HUES6 (cell line): ENCODE data around the gene UMODL1.

ENCODE experiments used
- H3K27ac ChIP-seq: 2 replicates; pipeline ENCODE4 v1.7.0; 2013; ENCODE audit warnings: low read depth, mild to moderate bottlenecking, low read length, inconsistent platforms
- H3K27me3 ChIP-seq: 2 replicates; pipeline ENCODE4 v1.6.1; 2013; ENCODE audit warnings: low read length; ENCODE audit not compliant: control insufficient read depth, insufficient read depth
- H3K36me3 ChIP-seq: 2 replicates; pipeline ENCODE4 v1.6.1; 2013; ENCODE audit warnings: low read length; ENCODE audit not compliant: control insufficient read depth, insufficient read depth
- H3K4me1 ChIP-seq: 2 replicates; pipeline ENCODE4 v1.6.1; 2013; ENCODE audit warnings: low read length; ENCODE audit not compliant: control insufficient read depth, insufficient read depth
- H3K4me3 ChIP-seq: 2 replicates; pipeline ENCODE4 v1.5.1; 2013; ENCODE audit warnings: low read depth, low read length
- H3K9ac ChIP-seq: one replicate; pipeline ENCODE4 v1.6.1; 2013; ENCODE audit warnings: mild to moderate bottlenecking, low read length
- H3K9me3 ChIP-seq: 2 replicates; pipeline ENCODE4 v1.6.1; 2013; ENCODE audit warnings: low read depth, low read length; ENCODE audit not compliant: control insufficient read depth, insufficient read depth

The UMODL1 gene

DNA sequence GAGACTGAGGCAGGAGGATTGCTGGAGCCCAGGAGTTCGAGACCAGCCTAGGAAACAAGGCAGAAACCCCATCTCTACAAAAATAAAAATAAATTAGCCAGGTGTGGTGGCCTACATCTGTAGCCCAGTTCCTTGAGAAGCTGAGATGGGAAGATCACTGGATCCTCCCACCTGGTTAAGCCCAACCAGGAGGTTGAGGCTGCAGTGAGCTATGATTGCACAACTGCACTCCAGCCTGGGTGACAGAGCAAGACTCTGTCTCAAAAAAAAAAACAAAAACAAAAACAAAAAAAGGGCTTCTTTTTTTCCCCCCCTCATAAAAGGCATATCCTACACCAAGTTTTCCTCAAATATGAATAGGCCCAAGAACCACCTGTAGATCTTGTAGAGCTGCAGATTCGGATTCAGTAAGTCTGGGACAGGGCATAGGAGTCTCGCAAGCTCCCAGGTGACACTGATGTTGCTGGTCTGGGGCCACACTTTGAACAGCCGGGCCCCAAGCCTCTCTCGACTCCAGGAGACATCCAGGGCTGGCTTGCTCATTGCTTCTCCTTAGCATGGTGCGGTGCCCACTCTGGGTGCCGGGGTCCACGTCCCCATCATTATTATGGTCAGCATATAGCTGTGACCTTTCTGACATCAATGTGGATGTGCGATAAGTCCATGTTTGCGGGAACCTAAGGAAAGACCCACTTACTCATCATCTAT is 22.1 kb upstream of the UMODL1 start:
- no peak overlapping the region for H3K4me3 ChIP-seq
- H3K9ac ChIP-seq: no peak overlapping the region
- peaks cover 7% of the 10 kb centered on the region for H3K9me3 ChIP-seq
- no peak overlapping the region for H3K27ac ChIP-seq
- no peaks in the 10 kb centered on the region for H3K4me1 ChIP-seq
- no peaks in the 10 kb centered on the region for H3K36me3 ChIP-seq
- H3K27me3 ChIP-seq: no peaks in the 10 kb centered on the region

DNA sequence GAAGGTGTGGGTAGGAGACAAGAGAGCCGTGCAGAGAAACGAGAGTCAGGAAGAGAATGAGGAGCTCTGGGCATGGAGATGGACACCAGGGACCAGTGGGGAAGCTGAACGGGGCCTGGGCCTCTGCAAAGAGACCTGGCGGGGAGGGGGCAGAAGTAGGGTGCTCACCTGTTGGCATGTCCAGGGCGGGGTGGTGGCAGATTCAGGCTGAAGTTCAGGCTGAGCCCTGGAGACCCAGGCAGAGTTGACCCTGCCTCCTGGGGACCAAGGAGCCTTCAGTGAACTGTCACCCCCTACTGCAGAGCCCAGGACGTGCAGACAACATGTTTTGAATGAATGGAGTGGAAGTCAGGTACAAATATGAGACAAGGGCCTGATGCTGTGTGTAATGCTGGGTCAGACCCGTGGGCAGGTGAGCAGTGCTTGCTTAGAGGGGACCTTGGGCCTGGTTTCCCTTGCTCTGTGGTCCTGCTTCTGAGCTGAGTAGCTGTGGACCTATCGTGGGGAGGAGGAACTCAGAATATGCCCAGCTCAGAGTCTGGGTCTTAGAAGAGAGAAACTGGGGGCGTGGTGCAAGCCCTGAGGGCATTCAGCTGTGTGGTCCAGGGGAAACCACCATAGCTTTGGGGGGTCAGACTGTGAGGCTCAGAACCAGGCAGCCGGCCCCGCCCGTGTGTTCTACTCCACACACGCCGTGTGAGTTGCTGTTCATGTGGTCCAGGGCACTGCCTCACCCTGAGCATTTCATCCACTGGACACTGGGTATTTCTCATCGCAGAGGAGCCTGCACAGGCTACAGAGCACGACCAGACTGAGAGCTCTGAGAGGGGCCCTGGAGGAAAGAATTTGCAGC is 21.3 kb upstream of the UMODL1 start:
- Histone ChIP-seq H3K9ac (no peak overlapping the region), H3K27me3 (no peaks in the 10 kb centered on the region)

DNA sequence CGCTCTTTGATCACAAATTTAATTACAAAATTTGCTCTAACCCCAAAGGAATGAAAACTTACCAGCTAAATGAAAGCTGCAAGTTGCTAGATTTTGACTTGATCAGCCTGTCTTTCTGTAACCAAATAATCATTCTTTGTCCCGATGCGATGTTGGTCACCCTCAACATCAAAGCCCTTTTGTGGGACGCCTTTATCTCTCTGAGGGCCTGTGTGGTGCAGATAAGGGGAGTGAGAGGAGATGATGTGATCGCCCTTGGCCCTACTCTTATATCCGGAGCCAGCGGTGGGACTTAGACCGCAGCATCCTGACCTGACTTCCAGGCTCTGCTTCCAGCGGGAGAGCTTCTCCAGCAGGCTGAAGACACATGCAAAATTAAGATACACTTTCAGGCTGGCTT is 19.3 kb upstream of the UMODL1 start:
- peaks cover 8% of the 10 kb centered on the region for H3K9me3 ChIP-seq
- no peak overlapping the region for H3K9ac ChIP-seq
- no peaks in the 10 kb centered on the region for H3K27me3 ChIP-seq
- H3K4me1 ChIP-seq: peaks cover 7% of the 10 kb centered on the region
- H3K36me3 ChIP-seq: no peaks in the 10 kb centered on the region
- no peak overlapping the region for H3K27ac ChIP-seq
- H3K4me3 ChIP-seq: no peak overlapping the region

More for the DNA sequence above, 21.3 kb upstream of the UMODL1 start:
- Histone ChIP-seq H3K4me1 (no peaks in the 10 kb centered on the region), H3K27ac (no peak overlapping the region), H3K36me3 (no peaks in the 10 kb centered on the region), H3K9me3 (peaks cover 8% of the 10 kb centered on the region), H3K4me3 (no peak overlapping the region)

DNA sequence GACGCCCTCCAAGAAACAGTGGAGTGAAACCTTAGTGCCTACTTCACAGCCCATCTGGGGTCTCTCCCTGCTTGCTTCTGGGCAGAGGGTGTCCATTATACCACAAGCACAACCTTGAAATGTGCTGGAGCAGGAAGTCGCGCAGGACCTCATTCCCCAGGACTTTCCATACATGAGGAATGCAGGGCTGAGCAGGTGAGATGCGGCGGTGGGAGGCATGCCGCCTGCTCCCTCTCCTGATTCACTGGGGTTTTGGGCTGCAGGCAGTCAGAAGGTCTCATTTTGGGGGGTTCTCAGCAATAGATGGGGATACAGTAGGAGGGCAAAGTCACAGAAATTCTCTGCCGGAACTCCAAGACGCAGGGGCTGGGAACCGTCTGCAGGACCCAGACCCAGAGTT is 15.7 kb upstream of the UMODL1 start:
- Histone ChIP-seq H3K27ac (no peak overlapping the region), H3K4me1 (peaks cover 15% of the 10 kb centered on the region), H3K4me3 (no peak overlapping the region), H3K9me3 (peaks cover 8% of the 10 kb centered on the region), H3K27me3 (no peaks in the 10 kb centered on the region), H3K9ac (no peak overlapping the region), H3K36me3 (no peaks in the 10 kb centered on the region)

DNA sequence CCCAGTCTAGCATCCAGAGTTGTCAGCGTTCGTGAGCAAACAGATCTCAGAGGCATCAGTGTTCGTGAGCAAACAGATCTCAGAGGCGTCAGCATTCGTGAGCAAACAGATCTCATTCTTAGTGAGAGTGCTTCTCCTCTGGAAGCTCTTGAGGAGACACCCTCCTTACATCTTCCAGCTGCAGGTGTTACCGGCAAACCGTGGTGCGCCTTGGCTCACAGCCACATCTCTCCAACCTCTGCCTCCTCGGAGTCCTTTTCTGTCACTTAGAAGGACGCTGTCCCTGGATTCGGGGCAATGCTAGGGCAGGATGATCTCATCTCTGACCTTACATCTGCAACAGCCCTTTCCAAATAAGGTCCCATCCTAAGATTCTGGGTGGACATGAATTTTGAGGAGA is 14.6 kb upstream of the UMODL1 start:
- peaks cover 8% of the 10 kb centered on the region for H3K9me3 ChIP-seq
- H3K4me3 ChIP-seq: no peak overlapping the region
- no peak overlapping the region for H3K9ac ChIP-seq
- no peaks in the 10 kb centered on the region for H3K36me3 ChIP-seq
- no peaks in the 10 kb centered on the region for H3K27me3 ChIP-seq
- no peak overlapping the region for H3K27ac ChIP-seq
- peaks cover 20% of the 10 kb centered on the region for H3K4me1 ChIP-seq

DNA sequence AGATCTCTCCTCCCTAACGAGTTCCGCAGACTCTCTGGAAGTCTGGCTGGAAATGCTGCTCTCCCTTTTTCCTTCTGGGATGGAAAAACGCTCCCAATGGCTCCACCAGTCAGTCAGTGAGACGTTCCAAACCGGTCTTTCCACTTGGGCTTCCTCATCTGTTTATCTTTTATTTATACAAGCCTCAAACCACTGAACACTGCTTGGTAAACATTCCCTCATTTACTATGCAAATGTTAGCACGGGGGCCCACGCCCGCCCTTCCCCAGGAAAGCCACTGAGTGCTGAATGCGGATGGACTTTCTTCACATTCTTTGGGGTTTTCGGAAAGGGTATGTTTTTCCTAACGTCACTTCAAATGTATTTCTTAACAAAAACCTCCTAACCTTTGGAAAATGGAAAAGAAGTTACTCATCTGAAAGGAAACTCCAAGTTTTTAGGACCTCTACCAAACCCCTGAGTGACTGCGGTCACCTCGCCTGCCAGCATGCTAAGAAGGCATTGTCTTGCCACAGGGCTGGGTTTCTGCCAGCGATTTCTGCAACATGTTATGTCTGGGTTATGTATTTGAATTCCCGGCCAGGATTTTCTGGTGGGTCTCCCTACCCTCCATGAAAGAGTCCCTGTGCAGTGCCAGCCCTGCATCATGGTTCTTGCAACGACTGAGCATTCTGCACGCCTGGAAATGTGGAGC is 14.0 kb upstream of the UMODL1 start:
- no peak overlapping the region for H3K27ac ChIP-seq
- H3K4me1 ChIP-seq: peaks cover 24% of the 10 kb centered on the region
- no peaks in the 10 kb centered on the region for H3K36me3 ChIP-seq
- peaks cover 8% of the 10 kb centered on the region for H3K9me3 ChIP-seq
- no peaks in the 10 kb centered on the region for H3K27me3 ChIP-seq
- no peak overlapping the region for H3K4me3 ChIP-seq
- H3K9ac ChIP-seq: no peak overlapping the region

DNA sequence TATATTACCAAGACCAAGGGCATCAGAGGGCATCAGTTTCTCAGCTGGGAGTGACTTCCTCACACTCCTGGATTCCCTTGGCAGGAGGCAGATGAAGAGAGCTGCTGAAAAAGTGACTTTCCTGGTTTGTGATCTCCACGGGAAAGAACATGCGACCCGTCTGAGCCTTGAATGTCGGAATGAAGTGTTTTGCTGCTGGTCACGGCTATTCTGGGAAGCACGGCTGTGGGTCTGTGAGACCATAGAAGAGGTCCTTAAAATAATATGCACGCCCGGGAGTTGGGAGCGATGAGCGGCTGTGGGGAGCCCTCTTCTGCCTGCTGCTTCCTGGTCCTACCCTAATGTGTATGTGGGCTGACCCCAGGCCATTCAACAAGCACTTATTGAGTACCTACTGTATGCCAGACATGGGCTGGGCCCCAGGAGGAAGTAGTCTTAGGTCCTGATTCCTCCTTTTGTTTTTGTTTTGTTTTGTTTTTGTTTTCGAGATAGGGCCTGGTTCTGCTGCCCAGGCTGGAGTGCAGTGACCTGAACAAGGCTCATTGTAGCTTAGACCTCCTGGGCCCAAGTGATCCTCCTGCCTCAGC is 13.2 kb upstream of the UMODL1 start:
- Histone ChIP-seq H3K27ac (no peak overlapping the region), H3K9ac (no peak overlapping the region), H3K36me3 (no peaks in the 10 kb centered on the region), H3K4me3 (no peak overlapping the region), H3K27me3 (no peaks in the 10 kb centered on the region; the same call in 1 of the 2 replicates), H3K4me1 (peaks cover 32% of the 10 kb centered on the region), H3K9me3 (peaks cover 6% of the 10 kb centered on the region)

DNA sequence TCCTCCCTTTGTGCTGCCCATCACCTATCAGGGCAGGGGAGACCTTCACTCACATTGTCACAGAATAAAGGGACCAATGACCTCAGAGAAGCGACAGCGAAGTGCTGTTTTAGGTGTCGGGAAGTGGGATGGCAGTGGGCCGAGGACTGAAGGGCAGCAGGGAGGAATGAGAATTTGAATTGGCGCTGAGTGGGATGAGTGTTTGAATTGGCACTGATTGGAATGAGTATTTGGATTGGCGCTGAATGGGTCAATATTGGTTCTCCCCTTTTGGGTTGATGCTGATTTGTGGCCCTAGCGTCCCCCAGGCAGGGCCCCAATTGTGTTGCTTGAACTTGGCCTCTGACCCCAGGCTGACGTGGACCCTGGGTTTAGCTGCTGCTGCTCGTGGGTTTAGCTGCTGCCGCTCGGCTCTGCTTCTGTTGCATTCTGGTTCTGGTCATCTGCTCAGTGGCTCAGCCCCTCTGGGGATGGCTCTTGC is 12.4 kb upstream of the UMODL1 start:
- peaks cover 4% of the 10 kb centered on the region for H3K9me3 ChIP-seq
- H3K4me3 ChIP-seq: no peak overlapping the region
- no peak overlapping the region for H3K27ac ChIP-seq
- no peaks in the 10 kb centered on the region; the same call in 1 of the 2 replicates for H3K27me3 ChIP-seq
- H3K4me1 ChIP-seq: peaks cover 39% of the 10 kb centered on the region
- H3K9ac ChIP-seq: no peak overlapping the region
- H3K36me3 ChIP-seq: no peaks in the 10 kb centered on the region

DNA sequence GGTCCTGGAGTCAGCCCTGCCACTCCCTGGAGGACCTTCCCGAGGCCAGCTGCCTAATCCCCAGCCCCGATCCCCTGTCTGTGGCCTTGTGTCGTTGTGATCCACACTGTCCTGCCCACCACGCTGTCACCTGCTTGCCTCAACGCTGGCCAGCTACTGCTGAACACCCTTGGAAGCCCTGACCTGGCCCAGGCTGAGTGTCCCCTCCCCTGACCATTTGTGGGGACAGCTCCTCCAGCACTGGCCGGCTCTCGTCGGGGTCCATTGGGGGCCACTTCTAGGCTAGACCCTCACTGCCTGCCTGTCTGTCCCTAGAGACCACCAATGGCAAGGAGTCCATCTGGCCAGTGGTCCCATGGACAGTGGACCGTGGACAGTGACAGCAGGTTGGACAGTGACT is 12.0 kb upstream of the UMODL1 start:
- Histone ChIP-seq H3K4me1 (peaks cover 44% of the 10 kb centered on the region), H3K4me3 (no peak overlapping the region), H3K36me3 (no peaks in the 10 kb centered on the region), H3K9me3 (no peaks in the 10 kb centered on the region; the same call in 1 of the 2 replicates), H3K27me3 (no peaks in the 10 kb centered on the region; the same call in 1 of the 2 replicates), H3K9ac (no peak overlapping the region), H3K27ac (no peak overlapping the region)

DNA sequence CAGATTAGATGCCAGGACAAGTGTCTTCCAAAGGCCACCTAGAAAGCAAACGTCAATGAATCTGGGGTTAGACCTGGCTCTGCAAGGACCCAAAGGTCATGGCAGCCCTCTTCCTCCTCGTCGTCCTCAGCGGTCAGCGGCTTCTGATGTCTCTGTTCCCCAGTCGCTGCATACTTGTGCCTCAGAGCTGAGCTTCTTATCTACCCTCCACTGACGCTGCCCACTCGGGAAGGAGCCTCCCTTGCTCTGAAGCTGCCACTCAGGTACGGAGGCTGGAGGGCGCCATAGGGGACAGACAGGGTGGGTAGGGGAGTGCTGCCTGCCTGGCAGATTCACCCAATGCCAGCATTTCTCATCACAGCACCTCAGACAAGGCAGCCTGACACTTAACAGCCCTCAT is 11.4 kb upstream of the UMODL1 start:
- H3K4me3 ChIP-seq: no peak overlapping the region
- H3K27ac ChIP-seq: no peak overlapping the region
- H3K9ac ChIP-seq: no peak overlapping the region
- H3K9me3 ChIP-seq: no peaks in the 10 kb centered on the region
- H3K36me3 ChIP-seq: no peaks in the 10 kb centered on the region
- H3K4me1 ChIP-seq: peaks cover 46% of the 10 kb centered on the region
- H3K27me3 ChIP-seq: no peaks in the 10 kb centered on the region; the same call in 1 of the 2 replicates
